Measurements from ENCODE around the gene CERS1.
"Not testable (repeated sequence)": the region's sequence is repeated elsewhere in the genome, so short reads cannot be mapped to it uniquely, and the experiment has no call there.

The CERS1 gene

GRCh38 chr19:18919086-18919899 lies 23.3 kb upstream of the CERS1 start, which contains the start of the genes COPE and DDX49:
Gene COPE, minus strand, starts transcription at chr19:18919387. Its CDS starts 39 bp downstream, at chr19:18919348.
Gene DDX49, plus strand, starts transcription at chr19:18919715. Its CDS starts 27 bp downstream, at chr19:18919742.
- DNase-seq = peak; percentile 100

GRCh38 chr19:18917593-18917992 lies 21.6 kb upstream of the CERS1 start:
- DNase-seq = not testable (repeated sequence)

- DNase-seq = peak; percentile 81
Measured at GRCh38 chr19:18915639-18916038, 19.7 kb upstream of the CERS1 start.

GRCh38 chr19:18913466-18913865 lies 17.5 kb upstream of the CERS1 start:
- DNase-seq = no peak

- DNase-seq = no peak
Measured at GRCh38 chr19:18912933-18913332, 17.0 kb upstream of the CERS1 start.

GRCh38 chr19:18910801-18911436 lies 15.0 kb upstream of the CERS1 start:
- DNase-seq = no peak

- no peak for DNase-seq
Measured at GRCh38 chr19:18910010-18910409, 14.1 kb upstream of the CERS1 start.

- no peak for DNase-seq
Measured at GRCh38 chr19:18908917-18909619, 13.1 kb upstream of the CERS1 start.

GRCh38 chr19:18906605-18907519 lies 10.9 kb upstream of the CERS1 start:
- DNase-seq = no peak

- no peak for DNase-seq
Measured at GRCh38 chr19:18905513-18906236, 9.7 kb upstream of the CERS1 start.

- DNase-seq = no peak
Measured at GRCh38 chr19:18905058-18905456, 9.1 kb upstream of the CERS1 start.

GRCh38 chr19:18904334-18905057 lies 8.5 kb upstream of the CERS1 start:
- DNase-seq = no peak

- no peak for DNase-seq
Measured at GRCh38 chr19:18903156-18904037, 7.4 kb upstream of the CERS1 start.

GRCh38 chr19:18902519-18902918 lies 6.6 kb upstream of the CERS1 start:
- not testable (repeated sequence) for DNase-seq

- DNase-seq = no peak
Measured at GRCh38 chr19:18901491-18901890, 5.5 kb upstream of the CERS1 start.

GRCh38 chr19:18900700-18901481 lies 4.9 kb upstream of the CERS1 start:
- DNase-seq = no peak

GRCh38 chr19:18899624-18900560 lies 3.9 kb upstream of the CERS1 start:
- DNase-seq = no peak
